HG02852 (cell line): ENCODE measurements around the gene RASSF7.

Source experiments
- ATAC-seq: cut with Tn5 transposase; IDR thresholded peaks from one replicate; pipeline ENCODE4 v1.9.1; 2021; ENCODE audit warnings: mild to moderate bottlenecking, moderate library complexity; ENCODE audit not compliant: unreplicated experiment

RASSF7 gene

DNA sequence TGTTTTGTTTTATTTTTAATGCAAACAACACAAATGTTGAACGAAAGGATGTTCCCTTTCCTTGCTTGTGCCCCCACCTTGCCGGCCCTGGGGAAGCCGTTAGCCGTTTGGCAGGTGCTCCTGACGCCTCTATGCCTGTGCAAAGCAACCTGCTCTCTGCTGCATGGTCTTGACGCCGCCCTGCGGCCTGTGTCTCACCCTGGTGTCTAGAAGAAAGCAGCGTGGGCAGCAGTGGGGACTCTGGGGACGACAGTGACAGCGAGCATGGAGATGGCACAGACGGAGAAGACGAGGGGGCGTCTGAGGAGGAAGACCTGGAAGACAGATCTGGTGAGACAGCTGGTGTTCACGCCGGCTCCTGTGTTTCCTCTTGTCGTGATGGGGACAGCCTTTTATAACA, 21.0 kb downstream of the RASSF7 start:
- no peak for ATAC-seq

DNA sequence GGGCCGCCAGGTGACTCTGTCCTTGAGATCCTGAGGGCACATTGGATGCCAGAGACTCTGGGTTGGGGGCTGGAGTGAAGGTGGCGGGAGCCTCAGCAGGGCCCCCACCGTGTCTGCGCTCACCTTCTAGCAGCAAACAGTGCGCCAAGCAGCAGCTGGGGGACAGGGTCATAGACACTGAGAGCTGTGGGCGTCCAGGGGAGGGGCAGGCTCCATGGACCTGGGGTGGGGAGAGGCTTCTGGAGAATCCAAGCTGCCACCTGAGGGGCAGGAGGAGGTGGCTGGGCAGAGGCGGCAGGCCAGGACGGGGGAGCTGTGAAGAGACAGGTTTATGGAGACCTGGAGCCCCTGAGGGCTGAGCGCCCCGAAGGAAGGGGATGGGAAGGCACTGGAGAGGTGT, 23.5 kb downstream of the RASSF7 start:
- no peak for ATAC-seq

DNA sequence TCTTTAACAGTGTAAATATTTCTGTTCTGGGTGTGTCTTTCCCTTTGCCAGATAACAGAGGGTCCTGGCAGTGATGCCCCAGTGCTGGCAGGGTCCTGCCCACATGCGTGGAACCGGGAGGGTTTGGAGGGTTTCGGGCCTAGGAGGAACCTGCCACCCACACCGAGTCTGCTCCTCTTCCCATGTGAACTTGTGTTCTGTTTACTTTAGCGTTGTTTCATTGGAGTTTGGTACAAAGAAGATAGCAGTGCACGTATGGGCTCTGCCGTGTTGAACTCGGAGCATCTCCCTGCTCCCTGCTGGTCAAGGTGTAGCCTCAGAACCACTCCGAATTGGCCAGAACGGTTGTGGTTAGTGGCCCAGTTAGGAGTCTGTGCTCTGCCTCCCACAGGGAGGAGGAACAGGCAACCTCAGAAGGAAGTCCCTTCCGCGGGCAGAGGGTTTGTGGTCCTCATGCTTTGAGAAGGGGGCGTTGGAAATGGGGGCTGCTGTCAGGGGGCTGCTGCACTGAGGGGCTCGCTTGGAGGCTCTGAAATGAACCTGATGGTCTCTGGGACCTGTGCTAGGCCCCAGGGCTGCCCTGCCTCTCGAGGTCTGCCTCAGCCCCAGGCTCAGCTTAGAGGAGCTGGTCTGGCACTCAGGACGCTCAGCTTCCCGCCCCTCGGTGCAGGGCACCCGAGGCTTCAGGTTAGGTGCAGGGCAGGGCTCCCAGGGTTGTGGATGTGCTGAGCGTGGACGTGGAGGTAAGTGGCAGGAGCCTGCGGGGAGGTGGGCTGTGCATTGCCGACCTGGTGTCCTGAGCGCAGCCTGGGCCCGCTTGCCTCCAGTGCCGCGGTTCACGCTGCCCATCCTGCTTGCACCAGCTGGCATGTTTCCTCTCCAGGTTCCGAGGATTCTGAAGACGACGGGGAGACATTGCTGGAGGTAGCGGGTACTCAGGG, 25.9 kb downstream of the RASSF7 start:
- no peak for ATAC-seq

DNA sequence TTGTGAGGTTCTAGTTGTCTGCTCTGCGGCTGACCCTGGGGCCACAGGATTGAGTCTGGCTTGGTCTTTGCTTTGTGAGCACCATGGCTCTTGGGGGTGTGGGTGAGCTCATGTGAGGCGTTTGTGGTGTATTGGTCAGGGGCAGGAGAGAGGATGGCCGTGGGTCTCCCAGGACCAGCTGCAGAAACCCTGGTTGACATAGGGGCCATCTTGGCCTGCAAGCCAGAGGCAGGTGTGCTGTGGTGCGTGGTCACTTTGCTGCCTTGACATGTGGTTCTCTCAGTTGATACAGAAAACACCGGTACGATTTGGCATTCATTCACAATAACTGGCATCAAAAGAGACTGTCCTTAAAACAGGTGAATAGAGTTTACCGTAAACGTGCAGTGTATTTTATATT, 26.8 kb downstream of the RASSF7 start:
- no peak for ATAC-seq

DNA sequence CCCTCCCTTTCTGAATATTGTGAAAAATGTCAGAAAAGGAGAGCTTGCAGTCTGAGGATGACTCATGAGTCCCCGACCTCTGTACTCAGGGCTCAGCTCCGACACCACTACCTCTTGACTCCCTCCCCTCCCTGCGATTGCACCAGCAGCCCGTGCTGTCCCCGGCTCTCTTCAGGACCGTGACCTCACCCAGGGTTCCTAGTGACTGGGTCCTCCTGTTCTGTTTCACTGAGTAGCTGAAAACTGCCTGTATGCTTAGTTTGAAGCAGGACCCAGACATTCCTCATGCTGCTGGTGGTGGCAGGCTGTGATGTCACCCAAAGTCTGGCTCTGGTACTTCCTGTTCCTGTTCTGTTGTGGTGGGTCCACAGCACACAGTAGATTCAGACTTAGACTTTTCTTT, 27.2 kb downstream of the RASSF7 start:
- no peak for ATAC-seq

DNA sequence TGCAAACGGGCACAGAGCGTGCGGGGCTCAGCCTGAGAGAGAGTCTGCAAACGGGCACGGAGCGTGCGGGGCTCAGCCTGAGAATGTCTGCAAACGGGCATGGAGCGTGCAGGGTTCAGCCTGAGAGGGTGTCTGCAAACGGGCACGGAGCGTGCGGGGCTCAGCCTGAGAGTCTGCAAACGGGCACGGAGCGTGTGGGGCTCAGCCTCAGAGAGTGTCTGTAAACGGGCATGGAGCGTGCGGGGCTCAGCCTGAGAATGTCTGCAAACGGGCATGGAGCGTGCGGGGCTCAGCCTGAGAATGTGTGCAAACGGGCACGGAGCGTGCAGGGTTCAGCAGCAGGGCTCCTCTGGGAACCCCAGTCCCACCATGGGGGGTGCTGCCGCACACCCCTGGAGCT, 29.0 kb downstream of the RASSF7 start:
- ATAC-seq: no peak

DNA sequence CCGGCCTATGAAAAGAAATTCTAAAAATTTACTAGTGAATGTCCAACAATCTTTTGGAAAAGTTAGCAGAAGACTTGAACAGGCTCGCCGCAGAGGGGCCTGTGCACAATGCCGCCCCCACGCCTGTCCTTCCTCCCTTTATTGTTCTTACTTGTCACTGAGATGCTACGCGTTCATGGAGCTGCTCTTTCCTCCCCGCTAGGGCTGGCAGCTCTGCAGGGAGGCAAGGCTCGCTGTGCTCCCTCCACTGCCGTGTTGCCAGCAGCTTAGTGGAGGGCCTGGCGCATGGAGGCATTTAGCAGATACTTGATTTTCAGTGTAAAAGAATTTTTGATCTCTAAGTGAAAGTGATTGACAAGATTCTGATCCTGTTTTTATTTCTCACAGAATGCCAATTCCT, 30.2 kb downstream of the RASSF7 start:
- ATAC-seq: no peak

DNA sequence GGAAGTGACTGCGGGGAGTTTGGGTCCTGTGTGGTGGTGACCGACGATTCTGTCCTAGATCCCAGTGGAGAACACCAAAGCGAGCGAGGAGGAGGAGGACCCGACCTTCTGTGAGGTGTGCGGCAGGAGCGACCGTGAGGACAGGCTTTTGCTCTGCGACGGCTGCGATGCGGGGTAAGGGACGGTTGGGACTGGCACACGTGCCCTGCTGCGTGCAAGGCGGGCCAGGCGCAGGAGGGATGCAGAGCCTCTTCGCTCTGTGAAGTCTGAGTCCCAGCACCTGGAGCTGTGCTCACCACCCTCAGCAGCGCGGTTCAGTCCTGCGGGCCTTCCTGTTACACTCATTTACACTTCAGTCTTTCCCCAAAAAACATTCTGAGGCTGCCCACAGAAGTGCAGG, 31.7 kb downstream of the RASSF7 start:
- ATAC-seq: no peak

DNA sequence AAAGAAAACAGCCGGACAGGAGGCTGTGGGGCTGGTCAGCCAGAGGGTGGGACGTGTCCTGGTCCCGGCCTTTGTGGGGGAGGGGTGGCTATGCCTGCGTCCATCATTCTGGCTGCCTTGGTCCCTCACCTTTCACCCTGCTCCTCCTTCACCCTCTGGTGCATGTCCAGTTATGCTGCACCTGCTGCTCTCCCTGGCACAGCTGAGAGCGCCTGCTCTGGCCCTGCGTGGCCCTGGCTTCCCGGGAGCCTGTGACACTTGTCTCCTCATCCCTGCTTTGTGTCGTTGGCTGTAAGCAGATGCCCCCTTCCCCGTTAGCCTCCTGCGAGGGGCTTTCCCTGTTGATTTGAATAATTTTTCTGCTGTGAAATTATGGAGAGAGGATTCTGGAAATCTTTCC, 32.1 kb downstream of the RASSF7 start:
- no peak for ATAC-seq

DNA sequence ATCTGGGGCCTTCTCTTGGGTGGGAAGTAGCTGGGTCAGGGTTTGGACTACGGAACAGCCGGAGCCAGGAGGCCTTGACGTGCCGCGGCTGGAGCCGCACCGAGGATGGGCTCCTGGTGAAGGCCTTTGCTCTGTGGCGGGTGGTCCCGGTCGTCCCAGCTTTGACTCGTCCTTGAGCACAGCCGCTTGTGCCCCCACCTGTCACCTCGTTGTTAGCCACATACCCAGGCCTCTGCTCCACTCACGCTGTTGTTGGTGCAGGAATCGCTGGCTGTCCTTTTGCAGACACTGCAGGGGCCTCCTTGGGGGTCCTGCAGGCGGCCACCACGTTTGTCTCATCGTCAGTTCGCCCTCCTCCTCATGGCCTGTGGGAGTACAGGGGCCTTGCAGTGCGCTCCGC, 32.6 kb downstream of the RASSF7 start:
- no peak for ATAC-seq

DNA sequence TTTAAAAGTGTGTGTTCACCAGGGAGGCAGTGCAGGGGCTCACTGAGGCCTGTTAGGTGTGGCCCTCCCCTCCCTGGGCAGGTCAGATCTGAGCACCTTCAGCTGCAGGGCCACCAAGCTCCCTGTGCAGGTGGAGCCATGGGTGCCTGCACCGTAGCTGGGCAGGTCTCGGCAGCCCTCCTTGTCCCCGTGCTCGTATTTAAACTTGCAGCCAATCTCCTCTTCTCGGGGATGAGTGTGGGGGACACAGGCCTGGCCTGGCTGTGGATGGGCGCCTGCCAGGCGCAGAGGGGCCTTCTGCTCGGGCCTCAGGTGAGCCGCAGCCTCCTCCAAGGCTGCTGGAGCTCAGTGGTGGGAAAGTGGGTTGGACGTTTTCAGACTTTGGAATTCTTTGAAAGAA, 34.6 kb downstream of the RASSF7 start:
- no peak for ATAC-seq

DNA sequence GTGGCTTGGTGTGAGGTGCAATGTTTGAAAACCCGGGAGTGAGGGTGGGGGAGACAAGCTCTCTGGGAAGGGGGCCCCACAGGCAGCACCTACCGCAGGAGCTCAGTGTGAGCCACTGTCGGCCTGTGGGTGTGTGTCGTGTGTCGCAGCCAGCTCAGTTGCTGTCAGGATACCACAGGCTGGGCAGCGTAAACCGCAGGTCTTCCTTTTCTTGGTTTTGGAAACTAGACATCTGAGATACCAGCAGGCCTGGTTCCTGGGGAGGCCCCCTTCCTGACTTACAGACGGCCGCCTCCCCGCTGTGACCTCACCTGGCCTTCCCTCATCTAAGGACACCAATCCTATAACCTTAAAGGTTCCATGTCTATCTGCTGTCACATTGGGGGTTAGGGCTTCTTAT, 35.6 kb downstream of the RASSF7 start:
- ATAC-seq: no peak

DNA sequence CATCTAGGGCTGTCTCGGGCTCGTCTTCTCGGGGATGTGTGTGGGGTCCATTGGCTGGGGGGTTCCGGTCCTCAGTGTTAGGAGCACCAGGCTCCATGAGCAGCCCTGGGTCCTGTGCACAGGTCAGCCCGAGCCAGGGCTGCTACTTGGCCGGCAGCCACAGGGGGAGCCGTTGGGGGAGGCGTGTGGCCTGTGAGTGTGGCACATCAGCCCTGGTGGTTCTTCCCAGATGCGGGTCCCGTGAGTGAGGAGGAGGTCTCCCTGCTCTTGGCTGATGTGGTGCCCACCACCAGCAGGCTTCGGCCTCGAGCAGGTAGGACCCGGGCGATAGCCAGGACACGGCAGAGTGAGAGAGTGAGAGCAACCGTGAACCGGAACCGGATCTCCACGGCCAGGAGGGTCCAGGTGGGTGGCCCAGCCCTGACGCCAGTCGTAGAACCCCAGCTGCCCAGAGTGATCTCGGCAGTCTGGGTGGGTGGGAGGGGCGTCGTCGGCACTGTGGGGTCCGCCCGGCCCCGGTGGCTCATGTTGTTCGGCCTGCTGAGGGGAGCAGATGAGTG, 36.5 kb downstream of the RASSF7 start:
- no peak for ATAC-seq

DNA sequence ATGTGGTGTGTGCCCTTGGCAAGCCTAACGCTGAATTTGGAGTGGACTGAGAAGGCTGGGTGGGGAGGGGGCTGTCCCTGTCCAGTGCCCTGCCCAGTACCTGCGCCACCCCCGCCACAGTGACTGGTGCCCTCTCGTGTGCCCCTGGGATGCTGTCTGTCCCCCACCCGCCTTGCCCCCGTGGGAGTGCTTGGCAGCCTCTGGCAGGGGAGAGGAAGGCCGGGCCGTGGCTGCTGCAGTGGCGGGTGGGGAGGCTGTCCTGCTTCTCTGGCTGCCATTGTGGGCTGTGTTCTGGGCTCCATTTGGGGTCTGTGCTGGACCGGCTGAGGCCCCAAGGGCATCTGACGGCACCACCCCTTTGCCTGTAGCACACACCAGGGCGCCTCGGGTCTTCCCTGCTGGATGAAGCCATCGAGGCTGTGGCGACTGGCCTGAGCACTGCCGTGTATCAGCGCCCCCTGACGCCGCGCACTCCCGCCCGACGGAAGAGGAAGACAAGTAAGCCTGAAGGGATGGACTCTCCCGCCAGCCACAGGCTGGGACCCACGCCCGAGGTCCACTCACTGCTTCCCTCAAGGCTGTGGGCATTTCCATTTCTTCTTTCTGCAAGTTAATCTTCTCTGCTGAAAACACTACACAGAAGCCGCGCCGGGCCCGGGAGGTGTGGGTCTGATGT, 37.4 kb downstream of the RASSF7 start:
- no peak for ATAC-seq

DNA sequence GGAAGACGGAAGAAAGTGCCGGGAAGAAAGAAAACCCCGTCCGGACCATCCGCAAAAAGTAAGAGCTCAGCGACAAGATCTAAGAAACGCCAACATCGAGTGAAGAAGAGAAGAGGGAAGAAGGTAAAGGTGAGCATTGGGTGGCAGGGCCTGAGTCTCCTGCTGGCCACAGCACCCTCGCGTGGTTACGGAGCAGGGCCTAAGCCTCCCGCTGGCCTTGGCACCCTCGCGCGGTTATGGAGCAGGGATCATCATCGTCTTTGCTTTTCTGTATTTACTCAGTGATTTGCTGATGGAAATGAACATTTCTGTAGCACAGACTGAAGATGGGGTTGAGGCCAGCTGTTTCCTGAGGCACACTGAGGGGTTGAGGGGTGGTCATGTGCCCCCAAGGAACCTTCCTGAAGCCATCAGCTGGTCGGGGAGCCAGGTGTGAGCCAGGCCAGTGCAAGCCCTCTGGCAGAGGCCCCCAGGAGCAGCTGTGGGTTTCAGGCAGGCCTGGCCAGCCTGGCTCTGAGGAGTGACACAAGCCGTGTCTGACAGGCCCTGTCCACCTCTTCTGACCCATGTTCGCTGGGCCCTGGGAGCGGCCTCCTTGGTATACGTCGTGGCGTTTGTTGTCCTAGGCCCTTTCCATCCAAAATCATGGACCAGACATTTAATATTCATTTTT, 40.9 kb downstream of the RASSF7 start:
- no peak for ATAC-seq

DNA sequence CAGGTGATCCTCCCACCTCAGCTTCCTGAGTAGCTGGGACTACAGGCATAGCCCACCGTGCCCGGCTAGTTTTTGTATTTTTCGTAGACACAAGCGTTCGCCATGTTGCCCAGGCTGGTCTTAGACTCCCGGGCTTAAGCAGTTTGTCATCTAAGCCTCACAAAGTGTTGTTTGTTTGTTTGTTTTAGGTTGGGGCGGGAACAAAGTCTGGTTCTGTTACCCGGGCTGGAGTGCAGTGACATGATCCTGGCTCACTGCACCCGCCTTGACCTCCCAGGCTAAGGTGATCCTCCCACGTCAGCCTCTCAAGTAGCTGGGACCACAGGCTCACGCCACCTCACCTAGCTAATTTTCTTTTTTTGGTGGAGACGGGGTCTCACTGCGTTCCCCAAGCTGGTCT, 42.4 kb downstream of the RASSF7 start:
- no peak for ATAC-seq

DNA sequence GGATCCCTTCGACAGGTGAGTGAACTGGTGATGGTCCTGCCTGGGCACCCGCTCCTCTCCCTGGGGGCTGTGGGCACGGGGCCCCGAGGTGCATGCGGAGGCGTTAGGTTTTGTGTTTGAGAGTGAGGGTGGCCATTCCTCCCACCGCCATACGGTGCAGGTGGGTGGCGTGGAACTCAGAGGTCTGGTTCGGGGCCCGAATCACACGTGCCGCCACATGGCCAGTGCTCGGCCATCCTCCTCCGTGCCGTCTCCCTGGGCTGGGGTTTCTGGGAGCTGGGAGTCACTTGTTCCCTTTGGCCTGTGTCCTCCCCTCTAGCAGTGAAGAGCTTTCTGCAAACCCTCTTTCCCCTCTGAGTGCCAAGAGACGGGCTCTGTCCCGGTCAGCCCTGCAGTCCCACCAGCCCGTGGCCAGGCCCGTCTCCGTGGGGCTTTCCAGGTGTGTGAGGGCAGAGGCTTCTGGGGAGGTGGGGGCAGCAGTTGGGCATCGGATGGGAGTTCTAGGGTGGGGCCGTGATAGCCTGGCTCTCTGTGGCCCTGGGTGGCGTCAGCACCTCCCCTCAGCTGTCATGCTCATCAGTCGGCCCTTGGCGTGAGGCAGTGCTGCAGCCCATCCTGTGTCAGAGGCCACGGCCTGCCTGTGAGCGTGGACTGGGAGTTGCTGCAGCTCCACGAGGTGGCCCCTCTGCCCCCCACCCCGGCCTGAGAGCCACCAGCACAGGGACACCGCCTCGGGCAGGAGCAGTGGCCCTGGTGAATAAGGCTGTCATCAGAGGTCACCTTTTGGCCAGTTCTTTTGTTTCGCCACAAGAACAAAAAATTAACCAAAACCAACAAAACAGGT, 44.7 kb downstream of the RASSF7 start:
- ATAC-seq: no peak

DNA sequence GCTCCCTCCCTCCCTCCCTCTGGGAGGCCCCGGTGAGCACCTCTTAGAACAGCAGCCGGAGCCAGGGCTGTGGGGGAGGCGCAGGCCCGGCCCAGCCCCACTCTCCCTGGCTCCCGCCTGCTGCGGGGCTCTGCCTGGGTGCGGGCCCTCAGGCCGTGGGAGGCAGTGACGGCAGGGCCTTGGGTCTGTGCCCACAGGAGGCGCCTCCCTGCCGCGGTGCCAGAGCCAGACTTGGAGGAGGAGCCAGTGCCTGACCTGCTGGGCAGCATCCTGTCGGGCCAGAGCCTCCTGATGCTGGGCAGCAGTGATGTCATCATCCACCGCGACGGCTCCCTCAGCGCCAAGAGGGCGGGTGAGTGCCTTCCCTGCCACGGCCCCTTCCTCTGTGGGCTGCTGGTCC, 45.5 kb downstream of the RASSF7 start:
- no peak for ATAC-seq

DNA sequence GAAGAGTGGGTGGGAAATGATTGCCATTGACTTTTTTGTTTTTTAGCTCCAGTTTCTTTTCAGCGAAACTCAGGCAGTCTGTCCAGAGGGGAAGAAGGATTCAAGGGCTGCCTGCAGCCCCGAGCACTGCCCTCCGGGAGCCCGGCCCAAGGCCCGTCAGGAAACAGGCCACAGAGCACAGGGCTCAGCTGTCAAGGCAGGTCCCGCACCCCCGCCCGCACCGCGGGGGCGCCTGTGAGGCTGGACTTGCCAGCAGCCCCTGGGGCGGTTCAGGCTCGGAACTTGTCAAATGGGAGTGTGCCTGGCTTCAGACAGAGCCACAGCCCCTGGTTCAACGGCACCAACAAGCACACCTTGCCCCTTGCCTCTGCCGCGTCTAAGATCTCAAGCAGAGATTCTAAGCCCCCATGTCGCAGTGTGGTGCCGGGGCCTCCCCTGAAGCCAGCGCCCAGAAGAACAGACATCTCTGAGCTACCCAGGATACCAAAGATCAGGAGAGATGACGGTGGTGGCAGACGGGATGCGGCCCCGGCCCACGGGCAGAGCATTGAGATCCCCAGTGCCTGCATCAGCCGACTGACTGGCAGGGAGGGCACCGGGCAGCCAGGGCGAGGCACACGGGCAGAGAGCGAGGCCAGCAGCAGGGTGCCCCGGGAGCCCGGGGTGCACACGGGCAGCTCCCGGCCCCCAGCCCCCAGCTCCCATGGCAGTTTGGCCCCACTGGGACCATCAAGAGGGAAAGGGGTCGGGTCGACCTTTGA, 46.4 kb downstream of the RASSF7 start:
- ATAC-seq: no peak
